ENCODE measurements around the gene GPR183. TPM values are rescaled to one million over a fixed set of nuclear protein-coding genes. Genes with fewer than 3 reads are reported as not detected.

The GPR183 gene
- total and polyA plus RNA-seq, 10 of the 15 experiments (the other 5 are each of a cell fraction or from before 2014, with no cell fraction given): 134 to 669 (median 225) TPM

DNA sequence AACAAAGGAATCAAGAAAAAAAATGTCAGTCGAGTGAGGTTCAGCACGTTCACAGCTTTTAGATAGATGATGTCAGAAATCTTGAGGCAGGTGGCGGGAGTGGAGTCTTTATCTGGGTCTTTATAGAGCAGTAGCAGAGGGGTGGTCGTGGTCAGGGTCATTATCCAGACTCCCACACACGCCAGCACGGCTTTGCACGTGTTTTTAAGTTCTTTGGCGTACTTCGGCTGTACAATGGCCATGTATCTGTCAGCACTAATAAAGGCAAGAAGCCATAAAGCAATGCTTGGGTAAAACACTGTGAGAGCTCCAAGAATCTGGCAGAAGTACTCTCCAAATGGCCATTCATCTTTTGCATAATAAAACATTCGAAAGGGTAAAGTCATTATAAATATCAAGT, 51.9 kb downstream of the GPR183 start (continued):
- TF ChIP-seq EED (IDR thresholded peaks at IDR 0.05; ENCODE audit: low read depth) (no peak), ATF7 (IDR thresholded peaks at IDR 0.05; ENCODE audit: low read depth) (no peak), SMC3 (IDR thresholded peaks at IDR 0.05; ENCODE audit: borderline replicate concordance, low read length) (no peak), CBX5 (IDR thresholded peaks at IDR 0.05; ENCODE audit: low read depth) (no peak), CREM (IDR thresholded peaks at IDR 0.05; ENCODE audit: low read depth) (no peak)

DNA sequence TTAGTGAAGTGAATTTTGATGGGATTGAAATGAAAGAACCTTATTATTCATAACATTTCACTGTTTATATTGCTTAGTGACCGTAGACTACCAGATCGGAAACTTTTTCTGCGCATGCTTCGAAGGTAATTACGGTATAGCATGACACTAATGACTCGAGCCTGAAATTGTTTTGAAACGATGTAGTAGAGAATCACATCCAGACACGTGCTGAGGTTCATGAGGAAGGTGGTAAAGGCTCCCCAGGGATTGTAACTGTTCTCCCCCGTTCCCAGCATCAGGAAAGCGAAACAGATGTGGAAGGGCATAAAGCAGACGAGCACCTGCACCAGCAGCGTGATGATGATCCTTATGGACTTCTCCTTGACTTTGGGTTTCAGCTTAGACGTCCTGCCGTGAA, 52.4 kb downstream of the GPR183 start:
- WGBS (ENCODE audit: insufficient coverage, insufficient replicate concordance, low lambda C conversion rate, missing lambda C conversion rate): 94% methylated on average over 14 of the region's 14 CpGs
- ATAC-seq (no peak), DNase-seq (ENCODE audit: low read depth, low spot score) (no peak), FAIRE-seq (no peak)
- Histone ChIP-seq H3K9ac (ENCODE audit: control insufficient read depth, insufficient read depth, low read length) (no peak overlapping the region), H3K27ac (ENCODE audit: control insufficient read depth, insufficient read depth) (no peak overlapping the region), H3K4me3 (no peak overlapping the region), H3K36me3 (ENCODE audit: control insufficient read depth in 2 of 2, insufficient read depth in 2 of 2, low read length in 1 of 2) (peaks cover 3 to 8% of the 10 kb centered on the region in 2 experiments; a peak in 3 of 4 replicates), H3K9me3 (replicated peaks; ENCODE audit: control insufficient read depth, insufficient read depth, low read length) (no peaks in the 10 kb centered on the region), H2AFZ (ENCODE audit: control insufficient read depth, low read depth, low read length) (no peak overlapping the region), H3K4me1 (ENCODE audit: control insufficient read depth, insufficient read depth, low read length) (peaks cover 21% of the 10 kb centered on the region), H3K27me3 (replicated peaks in 1 of 2; ENCODE audit: control insufficient read depth in 2 of 2, insufficient read depth in 2 of 2, low read length in 1 of 2) (no peaks in the 10 kb centered on the region), H3K4me2 (ENCODE audit: control insufficient read depth, insufficient read depth) (no peak overlapping the region), H3K79me2 (ENCODE audit: control insufficient read depth, insufficient read depth, low read length) (peaks cover 2% of the 10 kb centered on the region), H4K20me1 (ENCODE audit: control insufficient read depth, insufficient read depth) (no peaks in the 10 kb centered on the region)
- ChIA-PET SMC1A (ENCODE audit: uncharacterized antibody, unreplicated experiment) (interaction anchor here (1.3 to 4.7 kb wide), 5 partner anchors 9 to 55 kb away, joined by 5 to 58 read pairs (median 48); partner anchors contain the start of gene UBAC2), POLR2A (interaction anchor here (1.9 kb wide), 1 partner anchor 23 kb away, joined by 6 read pairs; no protein-coding TSS in a partner anchor), CTCF (interaction anchor here (1.1 to 5.1 kb wide), 5 partner anchors 9 to 78 kb away, joined by 3 to 68 read pairs (median 13); partner anchors contain the start of gene UBAC2), RAD21 (ENCODE audit: unreplicated experiment) (interaction anchor here (4.3 kb wide), 1 partner anchor 24 kb away, joined by 37 read pairs; no protein-coding TSS in a partner anchor)
- intact Hi-C loops (cut with micrococcal nuclease; ENCODE audit: unreplicated experiment) (loop anchor here (1.0 kb wide), 1 partner anchor 53 kb away; no protein-coding TSS in a partner anchor), in situ Hi-C loops (cut with MboI) (no loop called here)
- no TSS peak for BruUV-seq (replicated peaks)
- TF ChIP-seq MEF2A (IDR thresholded peaks at IDR 0.05; ENCODE audit: insufficient read depth, low read depth, low read length): no peak
- TF ChIP-seq SIN3A (IDR thresholded peaks at IDR 0.05; ENCODE audit: low read depth, low read length): no peak
- TF ChIP-seq ZNF24 (IDR thresholded peaks at IDR 0.05): no peak
- TF ChIP-seq SUZ12 (IDR thresholded peaks at IDR 0.05; ENCODE audit: unreplicated experiment): no peak
- TF ChIP-seq, protein P1, sequence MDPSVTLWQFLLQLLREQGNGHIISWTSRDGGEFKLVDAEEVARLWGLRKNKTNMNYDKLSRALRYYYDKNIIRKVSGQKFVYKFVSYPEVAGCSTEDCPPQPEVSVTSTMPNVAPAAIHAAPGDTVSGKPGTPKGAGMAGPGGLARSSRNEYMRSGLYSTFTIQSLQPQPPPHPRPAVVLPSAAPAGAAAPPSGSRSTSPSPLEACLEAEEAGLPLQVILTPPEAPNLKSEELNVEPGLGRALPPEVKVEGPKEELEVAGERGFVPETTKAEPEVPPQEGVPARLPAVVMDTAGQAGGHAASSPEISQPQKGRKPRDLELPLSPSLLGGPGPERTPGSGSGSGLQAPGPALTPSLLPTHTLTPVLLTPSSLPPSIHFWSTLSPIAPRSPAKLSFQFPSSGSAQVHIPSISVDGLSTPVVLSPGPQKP (IDR thresholded peaks at IDR 0.05; ENCODE audit: low read depth, low read length): no peak
- TF ChIP-seq, protein P2, sequence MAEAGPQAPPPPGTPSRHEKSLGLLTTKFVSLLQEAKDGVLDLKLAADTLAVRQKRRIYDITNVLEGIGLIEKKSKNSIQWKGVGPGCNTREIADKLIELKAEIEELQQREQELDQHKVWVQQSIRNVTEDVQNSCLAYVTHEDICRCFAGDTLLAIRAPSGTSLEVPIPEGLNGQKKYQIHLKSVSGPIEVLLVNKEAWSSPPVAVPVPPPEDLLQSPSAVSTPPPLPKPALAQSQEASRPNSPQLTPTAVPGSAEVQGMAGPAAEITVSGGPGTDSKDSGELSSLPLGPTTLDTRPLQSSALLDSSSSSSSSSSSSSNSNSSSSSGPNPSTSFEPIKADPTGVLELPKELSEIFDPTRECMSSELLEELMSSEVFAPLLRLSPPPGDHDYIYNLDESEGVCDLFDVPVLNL (IDR thresholded peaks at IDR 0.05; ENCODE audit: low read depth, low read length): no peak
- no peak for TF ChIP-seq RUNX3 (IDR thresholded peaks at IDR 0.05; ENCODE audit: low read length)
- TF ChIP-seq NFYA (IDR thresholded peaks at IDR 0.05; ENCODE audit: borderline replicate concordance, low read depth, low read length): no peak
- no peak for TF ChIP-seq RFX5 (IDR thresholded peaks at IDR 0.05; ENCODE audit: low read depth, low read length)
- TF ChIP-seq, protein P3, sequence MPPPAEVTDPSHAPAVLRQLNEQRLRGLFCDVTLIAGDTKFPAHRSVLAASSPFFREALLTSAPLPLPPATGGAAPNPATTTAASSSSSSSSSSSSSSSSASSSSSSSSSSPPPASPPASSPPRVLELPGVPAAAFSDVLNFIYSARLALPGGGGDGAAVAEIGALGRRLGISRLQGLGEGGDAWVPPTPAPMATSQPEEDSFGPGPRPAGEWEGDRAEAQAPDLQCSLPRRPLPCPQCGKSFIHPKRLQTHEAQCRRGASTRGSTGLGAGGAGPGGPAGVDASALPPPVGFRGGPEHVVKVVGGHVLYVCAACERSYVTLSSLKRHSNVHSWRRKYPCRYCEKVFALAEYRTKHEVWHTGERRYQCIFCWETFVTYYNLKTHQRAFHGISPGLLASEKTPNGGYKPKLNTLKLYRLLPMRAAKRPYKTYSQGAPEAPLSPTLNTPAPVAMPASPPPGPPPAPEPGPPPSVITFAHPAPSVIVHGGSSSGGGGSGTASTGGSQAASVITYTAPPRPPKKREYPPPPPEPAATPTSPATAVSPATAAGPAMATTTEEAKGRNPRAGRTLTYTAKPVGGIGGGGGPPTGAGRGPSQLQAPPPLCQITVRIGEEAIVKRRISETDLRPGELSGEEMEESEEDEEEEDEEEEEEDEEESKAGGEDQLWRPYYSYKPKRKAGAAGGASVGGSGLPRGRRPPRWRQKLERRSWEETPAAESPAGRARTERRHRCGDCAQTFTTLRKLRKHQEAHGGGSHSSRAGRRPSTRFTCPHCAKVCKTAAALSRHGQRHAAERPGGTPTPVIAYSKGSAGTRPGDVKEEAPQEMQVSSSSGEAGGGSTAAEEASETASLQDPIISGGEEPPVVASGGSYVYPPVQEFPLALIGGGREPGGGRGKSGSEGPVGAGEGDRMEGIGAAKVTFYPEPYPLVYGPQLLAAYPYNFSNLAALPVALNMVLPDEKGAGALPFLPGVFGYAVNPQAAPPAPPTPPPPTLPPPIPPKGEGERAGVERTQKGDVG (CRISPR knock-in tag; IDR thresholded peaks at IDR 0.05): no peak
- TF ChIP-seq SUPT20H (IDR thresholded peaks at IDR 0.05; ENCODE audit: borderline replicate concordance, control insufficient read depth, low read depth, low read length): no peak
- TF ChIP-seq RELA (IDR thresholded peaks at IDR 0.05; ENCODE audit: borderline replicate concordance, partially characterized antibody): no peak
- no peak for TF ChIP-seq CHD1 (IDR thresholded peaks at IDR 0.05; ENCODE audit: low read depth, low read length)
- TF ChIP-seq SMC3 (IDR thresholded peaks at IDR 0.05; ENCODE audit: borderline replicate concordance, low read length): no peak
- no peak for TF ChIP-seq GATAD2B (conservative IDR thresholded peaks at IDR 0.05; ENCODE audit: low read depth)
- TF ChIP-seq YY1 (IDR thresholded peaks at IDR 0.05; ENCODE audit: low read depth, low read length): no peak

All from GM12878 (cell line).